ENCODE measurements around the gene SPSB3. TPM values are rescaled to one million over a fixed set of nuclear protein-coding genes. Genes with fewer than 3 reads are reported as not detected.

SPSB3 gene
- total and polyA plus RNA-seq, 2 of the 13 experiments (the other 11 are each of a cell fraction or from before 2014, with no cell fraction given): 13.2 to 21.9 TPM

DNA sequence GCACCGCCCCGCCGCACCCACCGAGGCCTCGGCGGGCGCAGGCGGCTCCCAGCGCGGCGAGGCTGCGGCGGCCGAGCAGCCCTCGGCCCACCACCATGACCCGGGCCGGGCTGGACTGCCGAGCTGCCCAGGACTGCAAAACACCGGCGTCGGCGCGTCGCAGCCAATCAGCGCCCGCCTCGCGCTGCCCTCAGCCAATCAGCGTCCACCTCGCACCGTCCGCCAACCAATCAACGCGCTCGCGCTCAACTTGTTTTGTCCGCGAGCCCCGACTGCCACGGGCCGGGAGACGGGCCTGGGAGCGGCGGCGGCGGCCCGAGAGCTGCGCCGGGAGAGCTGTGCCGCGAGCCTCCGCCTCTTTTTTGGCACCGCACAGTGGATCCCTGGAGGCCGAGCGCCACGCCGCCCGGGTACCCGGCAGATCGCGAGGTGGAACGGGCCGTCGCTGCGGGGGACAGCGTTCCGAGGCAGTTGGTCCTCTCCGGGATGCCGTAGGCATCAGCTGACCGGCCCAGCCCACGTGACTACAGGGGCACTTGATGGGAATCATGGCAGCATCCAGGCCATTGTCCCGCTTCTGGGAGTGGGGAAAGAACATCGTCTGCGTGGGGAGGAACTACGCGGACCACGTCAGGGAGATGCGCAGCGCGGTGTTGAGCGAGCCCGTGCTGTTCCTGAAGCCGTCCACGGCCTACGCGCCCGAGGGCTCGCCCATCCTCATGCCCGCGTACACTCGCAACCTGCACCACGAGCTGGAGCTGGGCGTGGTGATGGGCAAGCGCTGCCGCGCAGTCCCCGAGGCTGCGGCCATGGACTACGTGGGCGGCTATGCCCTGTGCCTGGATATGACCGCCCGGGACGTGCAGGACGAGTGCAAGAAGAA lies 44.6 kb upstream of the SPSB3 start, which contains the start of the genes FAHD1 and HAGH (continued):
- no peak for TF ChIP-seq IRF1 (CRISPR knock-in tag; IDR thresholded peaks at IDR 0.05; ENCODE audit: low read depth)
- TF ChIP-seq KAT7 (CRISPR knock-in tag; IDR thresholded peaks at IDR 0.05; ENCODE audit: borderline replicate concordance): peak; percentile 82
- TF ChIP-seq POGK (CRISPR knock-in tag; conservative IDR thresholded peaks at IDR 0.05): peak; percentile 79
- TF ChIP-seq BRD4 (CRISPR knock-in tag; IDR thresholded peaks at IDR 0.05): peak; percentile 96
- TF ChIP-seq, protein P1, sequence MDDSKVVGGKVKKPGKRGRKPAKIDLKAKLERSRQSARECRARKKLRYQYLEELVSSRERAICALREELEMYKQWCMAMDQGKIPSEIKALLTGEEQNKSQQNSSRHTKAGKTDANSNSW (CRISPR knock-in tag; IDR thresholded peaks at IDR 0.05; ENCODE audit: borderline replicate concordance): 0 out of 2 replicates have a peak, but pooled peaks have one; percentile 45
- peak; percentile 93; the same call in 1 of the 2 replicates for TF ChIP-seq MZF1 (CRISPR knock-in tag; IDR thresholded peaks at IDR 0.05; ENCODE audit: borderline replicate concordance)
- TF ChIP-seq, protein P2, sequence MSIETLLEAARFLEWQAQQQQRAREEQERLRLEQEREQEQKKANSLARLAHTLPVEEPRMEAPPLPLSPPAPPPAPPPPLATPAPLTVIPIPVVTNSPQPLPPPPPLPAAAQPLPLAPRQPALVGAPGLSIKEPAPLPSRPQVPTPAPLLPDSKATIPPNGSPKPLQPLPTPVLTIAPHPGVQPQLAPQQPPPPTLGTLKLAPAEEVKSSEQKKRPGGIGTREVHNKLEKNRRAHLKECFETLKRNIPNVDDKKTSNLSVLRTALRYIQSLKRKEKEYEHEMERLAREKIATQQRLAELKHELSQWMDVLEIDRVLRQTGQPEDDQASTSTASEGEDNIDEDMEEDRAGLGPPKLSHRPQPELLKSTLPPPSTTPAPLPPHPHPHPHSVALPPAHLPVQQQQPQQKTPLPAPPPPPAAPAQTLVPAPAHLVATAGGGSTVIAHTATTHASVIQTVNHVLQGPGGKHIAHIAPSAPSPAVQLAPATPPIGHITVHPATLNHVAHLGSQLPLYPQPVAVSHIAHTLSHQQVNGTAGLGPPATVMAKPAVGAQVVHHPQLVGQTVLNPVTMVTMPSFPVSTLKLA (IDR thresholded peaks at IDR 0.05): peak; percentile 58
- peak; percentile 96 for TF ChIP-seq ZNF580 (CRISPR knock-in tag; IDR thresholded peaks at IDR 0.05; ENCODE audit: borderline replicate concordance, low read depth)
- no peak for TF ChIP-seq FOSL1 (CRISPR knock-in tag; IDR thresholded peaks at IDR 0.05; ENCODE audit: borderline replicate concordance)
- no peak for TF ChIP-seq PAF1 (CRISPR knock-in tag; IDR thresholded peaks at IDR 0.05)
- peak; percentile 77 for TF ChIP-seq MIXL1 (CRISPR knock-in tag; IDR thresholded peaks at IDR 0.05)
- TF ChIP-seq NR0B2 (CRISPR knock-in tag; IDR thresholded peaks at IDR 0.05): peak; percentile 86
- TF ChIP-seq, protein P3, sequence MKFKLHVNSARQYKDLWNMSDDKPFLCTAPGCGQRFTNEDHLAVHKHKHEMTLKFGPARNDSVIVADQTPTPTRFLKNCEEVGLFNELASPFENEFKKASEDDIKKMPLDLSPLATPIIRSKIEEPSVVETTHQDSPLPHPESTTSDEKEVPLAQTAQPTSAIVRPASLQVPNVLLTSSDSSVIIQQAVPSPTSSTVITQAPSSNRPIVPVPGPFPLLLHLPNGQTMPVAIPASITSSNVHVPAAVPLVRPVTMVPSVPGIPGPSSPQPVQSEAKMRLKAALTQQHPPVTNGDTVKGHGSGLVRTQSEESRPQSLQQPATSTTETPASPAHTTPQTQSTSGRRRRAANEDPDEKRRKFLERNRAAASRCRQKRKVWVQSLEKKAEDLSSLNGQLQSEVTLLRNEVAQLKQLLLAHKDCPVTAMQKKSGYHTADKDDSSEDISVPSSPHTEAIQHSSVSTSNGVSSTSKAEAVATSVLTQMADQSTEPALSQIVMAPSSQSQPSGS (CRISPR knock-in tag; IDR thresholded peaks at IDR 0.05): peak; percentile 90
- TF ChIP-seq EHMT2 (IDR thresholded peaks at IDR 0.05; ENCODE audit: borderline replicate concordance, low read depth, low read length): no peak
- no peak for TF ChIP-seq PTBP1 (IDR thresholded peaks at IDR 0.05; ENCODE audit: low read depth, low read length, poor library complexity, severe bottlenecking)
- TF ChIP-seq ATRX (CRISPR knock-in tag; IDR thresholded peaks at IDR 0.05; ENCODE audit: borderline replicate concordance): no peak
- TF ChIP-seq ATAD3A (CRISPR knock-in tag; IDR thresholded peaks at IDR 0.05): no peak
- TF ChIP-seq HNF4G (IDR thresholded peaks at IDR 0.05; ENCODE audit: borderline replicate concordance, low read depth, low read length): peak; percentile 40; the same call in 1 of the 2 replicates
- TF ChIP-seq HNF4G (CRISPR knock-in tag; IDR thresholded peaks at IDR 0.05; ENCODE audit: borderline replicate concordance, low read depth): no peak
- TF ChIP-seq RFX3 (CRISPR knock-in tag; IDR thresholded peaks at IDR 0.05): no peak

All from HepG2 (cell line).